ENCODE data around the gene GCA. TPM values are rescaled to one million over a fixed set of nuclear protein-coding genes. Genes with fewer than 3 reads are reported as not detected.

The GCA gene
- total RNA-seq, 1 donor from 2014 or later = 14.5 TPM

GRCh38 chr2:162369551-162369950, 25.6 kb downstream of the GCA start:
- no peaks in the 10 kb centered on the region for H3K9me3 Mint-ChIP-seq (ENCODE audit: unreplicated experiment)
- H3K36me3 ChIP-seq (ENCODE audit: insufficient read depth, low read length) = no peaks in the 10 kb centered on the region
- no peak overlapping the region for H2AFZ ChIP-seq (ENCODE audit: low read depth, low read length)
- FAIRE-seq (no peak), DNase-seq (ENCODE audit: low read depth) (no peak)
- no peak overlapping the region for H3K4me3 Mint-ChIP-seq (ENCODE audit: unreplicated experiment)
- H3K4me3 ChIP-seq (ENCODE audit: insufficient read depth, low read depth, low read length) = no peak overlapping the region
- no peak overlapping the region for H3K9ac ChIP-seq (ENCODE audit: low read length)
- H3K4me1 ChIP-seq (ENCODE audit: insufficient read depth, low read length) = no peaks in the 10 kb centered on the region
- no peaks in the 10 kb centered on the region for H3K36me3 Mint-ChIP-seq (ENCODE audit: low read depth, unreplicated experiment)
- no peaks in the 10 kb centered on the region for H3K9me3 ChIP-seq (ENCODE audit: insufficient read depth, low read depth, low read length)
- peaks cover 13% of the 10 kb centered on the region for H3K4me1 Mint-ChIP-seq (ENCODE audit: low read depth, unreplicated experiment)
- H3K27ac ChIP-seq (ENCODE audit: low read depth, low read length) = no peak overlapping the region
- H3K27me3 ChIP-seq (ENCODE audit: insufficient read depth, low read length) = no peaks in the 10 kb centered on the region
- H3K27ac Mint-ChIP-seq (ENCODE audit: unreplicated experiment) = no peak overlapping the region
- H4K20me1 ChIP-seq (ENCODE audit: insufficient read depth, low read length) = no peaks in the 10 kb centered on the region
- TF ChIP-seq EZH2 (IDR thresholded peaks at IDR 0.05; ENCODE audit: insufficient read depth, low read length) (no peak), CTCF (IDR thresholded peaks at IDR 0.05; ENCODE audit: insufficient read depth, low read depth, low read length) (no peak)
- no peaks in the 10 kb centered on the region for H3K27me3 Mint-ChIP-seq (ENCODE audit: low read depth, unreplicated experiment)
- no peaks in the 10 kb centered on the region for H3K79me2 ChIP-seq (ENCODE audit: insufficient read depth, low read length)
- no peak overlapping the region for H3K4me2 ChIP-seq (ENCODE audit: low read length)

GRCh38 chr2:162370931-162371330, 27.0 kb downstream of the GCA start:
- H3K9ac ChIP-seq (ENCODE audit: low read length) = no peak overlapping the region
- Mint-ChIP-seq H3K27me3 (ENCODE audit: low read depth, unreplicated experiment) (no peaks in the 10 kb centered on the region), H3K27ac (ENCODE audit: unreplicated experiment) (no peak overlapping the region), H3K4me3 (ENCODE audit: unreplicated experiment) (no peak overlapping the region), H3K36me3 (ENCODE audit: low read depth, unreplicated experiment) (no peaks in the 10 kb centered on the region), H3K4me1 (ENCODE audit: low read depth, unreplicated experiment) (peaks cover 9% of the 10 kb centered on the region), H3K9me3 (ENCODE audit: unreplicated experiment) (no peaks in the 10 kb centered on the region)
- FAIRE-seq = no peak
- no peak overlapping the region for H3K4me3 ChIP-seq (ENCODE audit: insufficient read depth, low read depth, low read length)
- H3K9me3 ChIP-seq (ENCODE audit: insufficient read depth, low read depth, low read length) = no peaks in the 10 kb centered on the region
- peak; percentile 18 for DNase-seq (ENCODE audit: low read depth)
- H2AFZ ChIP-seq (ENCODE audit: low read depth, low read length) = no peak overlapping the region
- TF ChIP-seq CTCF (IDR thresholded peaks at IDR 0.05; ENCODE audit: insufficient read depth, low read depth, low read length) (no peak), EZH2 (IDR thresholded peaks at IDR 0.05; ENCODE audit: insufficient read depth, low read length) (no peak)
- H3K79me2 ChIP-seq (ENCODE audit: insufficient read depth, low read length) = no peaks in the 10 kb centered on the region
- no peaks in the 10 kb centered on the region for H3K27me3 ChIP-seq (ENCODE audit: insufficient read depth, low read length)
- H3K27ac ChIP-seq (ENCODE audit: low read depth, low read length) = no peak overlapping the region
- H3K4me1 ChIP-seq (ENCODE audit: insufficient read depth, low read length) = no peaks in the 10 kb centered on the region
- no peaks in the 10 kb centered on the region for H4K20me1 ChIP-seq (ENCODE audit: insufficient read depth, low read length)
- no peaks in the 10 kb centered on the region for H3K36me3 ChIP-seq (ENCODE audit: insufficient read depth, low read length)
- H3K4me2 ChIP-seq (ENCODE audit: low read length) = no peak overlapping the region

GRCh38 chr2:162372818-162373217, 28.9 kb downstream of the GCA start:
- Histone ChIP-seq H3K79me2 (ENCODE audit: insufficient read depth, low read length) (no peaks in the 10 kb centered on the region), H3K36me3 (ENCODE audit: insufficient read depth, low read length) (no peaks in the 10 kb centered on the region), H2AFZ (ENCODE audit: low read depth, low read length) (no peak overlapping the region), H3K9ac (ENCODE audit: low read length) (no peak overlapping the region), H3K4me1 (ENCODE audit: insufficient read depth, low read length) (no peaks in the 10 kb centered on the region), H4K20me1 (ENCODE audit: insufficient read depth, low read length) (no peaks in the 10 kb centered on the region), H3K27me3 (ENCODE audit: insufficient read depth, low read length) (no peaks in the 10 kb centered on the region), H3K9me3 (ENCODE audit: insufficient read depth, low read depth, low read length) (no peaks in the 10 kb centered on the region), H3K27ac (ENCODE audit: low read depth, low read length) (no peak overlapping the region), H3K4me3 (ENCODE audit: insufficient read depth, low read depth, low read length) (no peak overlapping the region), H3K4me2 (ENCODE audit: low read length) (no peak overlapping the region)
- TF ChIP-seq EZH2 (IDR thresholded peaks at IDR 0.05; ENCODE audit: insufficient read depth, low read length) (no peak), CTCF (IDR thresholded peaks at IDR 0.05; ENCODE audit: insufficient read depth, low read depth, low read length) (no peak)
- Mint-ChIP-seq H3K27me3 (ENCODE audit: low read depth, unreplicated experiment) (no peaks in the 10 kb centered on the region), H3K36me3 (ENCODE audit: low read depth, unreplicated experiment) (no peaks in the 10 kb centered on the region), H3K9me3 (ENCODE audit: unreplicated experiment) (no peaks in the 10 kb centered on the region), H3K4me1 (ENCODE audit: low read depth, unreplicated experiment) (peaks cover 9% of the 10 kb centered on the region), H3K27ac (ENCODE audit: unreplicated experiment) (no peak overlapping the region), H3K4me3 (ENCODE audit: unreplicated experiment) (no peak overlapping the region)
- DNase-seq (ENCODE audit: low read depth) = no peak
- no peak for FAIRE-seq
